OCI-LY7 (cell line): ENCODE measurements around the gene PLAGL1.

Experiments used
- CTCF ChIP-seq: fragments of 200-600 bp; sonication (generic); conservative IDR thresholded peaks from 2 replicates; pipeline ENCODE4 v1.5.1; 2014; ENCODE audit warnings: mild to moderate bottlenecking, antibody characterized with exemption, low read length, moderate library complexity, mixed read lengths
- EZH2phosphoT487 ChIP-seq: fragments of 200-600 bp; sonication (generic); IDR thresholded peaks from 2 replicates; pipeline ENCODE4 v1.6.1; 2018; ENCODE audit warnings: low read depth, borderline replicate concordance, mild to moderate bottlenecking, mixed run types, antibody characterized with exemption, low read length, moderate library complexity, mixed read lengths

GRCh38 chr6:144007478-144008119, 460 bp downstream of the PLAGL1 start:
- TF ChIP-seq CTCF (no peak), EZH2phosphoT487 (no peak)
